AG04450 (cell line): ENCODE results near the gene TMEM182. TPM values are rescaled to one million over a fixed set of nuclear protein-coding genes. Genes with fewer than 3 reads are reported as not detected.

Experiments used
- CTCF ChIA-PET: fragments of 300-600, 350-600 bp; formaldehyde crosslinking; extraction: SDS; loops from one replicate; lab custom pipeline; 2022; ENCODE audit warnings: antibody characterized with exemption, inconsistent platforms; lab: Charles Lee
- POLR2A ChIA-PET: fragments of 350-600 bp; formaldehyde crosslinking; extraction: SDS; loops from one replicate; lab custom pipeline; 2021; ENCODE audit warnings: antibody characterized with exemption, inconsistent platforms; lab: Yijun Ruan, JAX
- DNase-seq: peaks from one replicate; pipeline ENCODE4 v3.0.0-alpha.2; 2011; ENCODE audit warnings: low read depth, low spot score
- H3K27ac ChIP-seq: one replicate; pipeline ENCODE4 v1.5.1; 2012; ENCODE audit warnings: low read depth, low read length, control low read depth
- H3K27me3 ChIP-seq: one replicate; pipeline ENCODE4 v1.6.0; 2012; ENCODE audit warnings: low read length; ENCODE audit not compliant: control insufficient read depth, insufficient read depth
- H3K4me3 ChIP-seq: 2 replicates; pipeline ENCODE4 v1.5.1; 2011; ENCODE audit warnings: mild to moderate bottlenecking, low read depth, low read length, control low read depth
- H3K9me3 ChIP-seq: 2 replicates; pipeline ENCODE4 v1.5.1; 2012; ENCODE audit warnings: low read length; ENCODE audit not compliant: control insufficient read depth, insufficient read depth
- polyA plus RNA-seq: library from polyadenylated mRNA; depleted of rRNA; stranded (reverse); fragments of >200 nt; gene quantifications from 2 replicates; pipeline ENCODE4 v1.2.3, GENCODE V29; 2011
- TF ChIP-seq, protein P1 (sequence below): IDR thresholded peaks from 2 replicates; pipeline ENCODE4 v1.5.1; 2011; ENCODE audit warnings: low read depth, low read length, control low read depth, inconsistent platforms

TMEM182 gene
- polyA plus RNA-seq, 1 experiment, result 3.6 TPM

GRCh38 chr2:102724553-102724952 is 37.3 kb upstream of the TMEM182 start:
- H3K4me3 ChIP-seq, result no peak overlapping the region
- ChIA-PET CTCF (interaction anchor here (1.2 to 1.3 kb wide), 2 partner anchors 29 to 82 kb away, joined by 3 to 4 read pairs; no protein-coding TSS in a partner anchor), POLR2A (no interaction called here)
- H3K27ac ChIP-seq, result no peak overlapping the region
- TF ChIP-seq, protein P1, sequence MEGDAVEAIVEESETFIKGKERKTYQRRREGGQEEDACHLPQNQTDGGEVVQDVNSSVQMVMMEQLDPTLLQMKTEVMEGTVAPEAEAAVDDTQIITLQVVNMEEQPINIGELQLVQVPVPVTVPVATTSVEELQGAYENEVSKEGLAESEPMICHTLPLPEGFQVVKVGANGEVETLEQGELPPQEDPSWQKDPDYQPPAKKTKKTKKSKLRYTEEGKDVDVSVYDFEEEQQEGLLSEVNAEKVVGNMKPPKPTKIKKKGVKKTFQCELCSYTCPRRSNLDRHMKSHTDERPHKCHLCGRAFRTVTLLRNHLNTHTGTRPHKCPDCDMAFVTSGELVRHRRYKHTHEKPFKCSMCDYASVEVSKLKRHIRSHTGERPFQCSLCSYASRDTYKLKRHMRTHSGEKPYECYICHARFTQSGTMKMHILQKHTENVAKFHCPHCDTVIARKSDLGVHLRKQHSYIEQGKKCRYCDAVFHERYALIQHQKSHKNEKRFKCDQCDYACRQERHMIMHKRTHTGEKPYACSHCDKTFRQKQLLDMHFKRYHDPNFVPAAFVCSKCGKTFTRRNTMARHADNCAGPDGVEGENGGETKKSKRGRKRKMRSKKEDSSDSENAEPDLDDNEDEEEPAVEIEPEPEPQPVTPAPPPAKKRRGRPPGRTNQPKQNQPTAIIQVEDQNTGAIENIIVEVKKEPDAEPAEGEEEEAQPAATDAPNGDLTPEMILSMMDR, result no peak
- no peaks in the 10 kb centered on the region for H3K9me3 ChIP-seq
- H3K27me3 ChIP-seq, result no peaks in the 10 kb centered on the region
- no peak for DNase-seq

DNA sequence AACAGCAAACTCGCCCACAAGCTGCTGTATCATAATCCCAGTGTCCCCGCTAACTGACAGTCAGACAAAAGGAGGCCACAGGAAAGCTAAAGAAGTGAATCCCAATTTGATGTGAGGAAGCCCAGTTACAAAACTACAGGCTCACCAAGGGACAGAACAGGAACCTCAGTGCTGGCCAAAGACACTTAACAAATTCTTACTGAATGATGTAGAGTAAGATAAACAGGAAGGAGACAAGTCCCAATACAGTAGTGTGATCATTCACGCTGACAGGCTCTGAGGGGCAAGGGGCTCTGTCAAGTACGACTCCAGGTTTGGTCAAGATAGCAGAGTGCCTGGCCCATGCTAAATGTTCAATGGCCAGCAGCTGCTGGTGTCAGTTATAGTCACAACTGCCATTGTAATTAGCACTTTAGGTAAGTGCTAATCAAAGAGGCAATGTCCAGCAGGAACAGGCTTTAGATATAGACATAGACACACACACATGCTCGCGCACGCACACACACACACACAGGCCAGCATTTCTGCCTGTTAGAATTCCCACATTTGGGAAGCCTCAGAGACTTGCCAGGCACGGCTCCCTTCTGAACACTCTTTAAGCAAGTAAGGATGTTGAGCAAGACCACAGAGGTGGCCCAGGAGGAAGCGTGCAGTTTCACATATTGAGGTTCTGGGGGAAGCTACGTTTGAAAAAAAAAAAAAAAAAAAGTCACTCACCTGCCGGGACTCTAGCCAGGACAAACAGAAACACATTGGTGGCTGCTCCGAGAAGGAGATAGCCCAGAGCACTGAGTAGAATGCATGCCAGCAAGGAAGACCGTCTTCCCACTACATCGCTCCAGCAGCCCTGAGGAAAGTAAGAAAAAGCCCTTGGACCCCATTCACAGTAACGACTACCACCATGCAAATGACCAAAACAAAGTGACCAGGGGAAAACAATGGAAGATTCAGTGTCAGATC is 35.4 kb upstream of the TMEM182 start:
- Histone ChIP-seq H3K27me3 (no peaks in the 10 kb centered on the region), H3K27ac (no peak overlapping the region), H3K9me3 (no peaks in the 10 kb centered on the region), H3K4me3 (no peak overlapping the region)
- TF ChIP-seq, protein P1, result no peak
- CTCF ChIA-PET, result no interaction called here
- DNase-seq, result no peak
- POLR2A ChIA-PET, result no interaction called here

DNA sequence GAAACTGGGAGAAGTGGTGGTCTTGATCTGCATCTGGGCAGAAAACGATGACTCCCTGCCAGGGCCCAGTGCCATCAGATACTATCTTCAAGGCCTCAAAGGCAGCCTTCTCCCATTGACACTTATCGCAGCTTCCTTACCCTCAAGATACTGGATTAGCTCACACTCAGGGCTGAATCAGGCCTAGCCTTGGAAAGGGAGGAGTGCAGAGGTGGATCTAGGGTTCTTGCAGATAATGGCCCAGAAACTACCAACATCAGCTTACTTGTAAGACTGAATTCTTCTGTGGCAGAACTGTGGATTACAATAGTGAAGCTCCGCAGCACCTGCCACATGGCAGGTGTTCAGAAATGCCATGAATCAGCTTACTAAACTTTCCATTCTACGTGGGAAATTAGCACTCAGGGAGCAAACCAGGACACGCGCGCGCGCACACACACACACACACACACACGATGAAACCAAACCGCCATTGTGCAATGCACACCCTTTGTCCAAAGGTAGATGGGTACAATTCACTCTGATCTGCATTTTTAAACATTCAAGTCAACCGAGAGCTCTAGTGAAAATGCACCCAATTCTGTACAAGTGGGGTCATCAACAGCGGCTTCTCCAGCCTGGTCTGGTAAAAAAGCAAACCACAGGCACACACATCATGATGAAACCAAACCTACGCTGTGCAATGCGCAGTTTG is 26.3 kb upstream of the TMEM182 start:
- Histone ChIP-seq H3K4me3 (peak overlapping the region; percentile 84), H3K27ac (no peak overlapping the region), H3K27me3 (no peaks in the 10 kb centered on the region), H3K9me3 (no peaks in the 10 kb centered on the region)
- POLR2A ChIA-PET, result no interaction called here
- no peak for DNase-seq
- TF ChIP-seq, protein P1, result no peak
- CTCF ChIA-PET, result interaction anchor here (1.4 to 10.8 kb wide), 4 partner anchors 18 to 262 kb away, joined by 3 to 134 read pairs (median 14); partner anchors contain the start of gene SLC9A4

- no peak for DNase-seq
- Histone ChIP-seq H3K27me3 (no peaks in the 10 kb centered on the region), H3K27ac (no peak overlapping the region), H3K4me3 (peak overlapping the region; percentile 84), H3K9me3 (no peaks in the 10 kb centered on the region)
- TF ChIP-seq, protein P1, result no peak
- POLR2A ChIA-PET, result no interaction called here
- CTCF ChIA-PET, result interaction anchor here (0.9 to 10.8 kb wide), 5 partner anchors 17 to 263 kb away, joined by 3 to 134 read pairs (median 6); partner anchors contain the start of gene SLC9A4
These were observed 25.8 kb upstream of the TMEM182 start for GRCh38 chr2:102736110-102736409.
